22Rv1 (cell line): ENCODE data around the gene ZDHHC8.
"Not testable (repeated sequence)": the region's sequence is repeated elsewhere in the genome, so short reads cannot be mapped to it uniquely, and the experiment has no call there.

Experiments used
- H3K27ac ChIP-seq: fragments of 450-650 bp; 2 replicates; pipeline ENCODE4 v1.5.1; 2017
- CTCF ChIP-seq: fragments of 450-650 bp; IDR thresholded peaks from 2 replicates; pipeline ENCODE4 v1.5.1; 2017; ENCODE audit warnings: mild to moderate bottlenecking
- ZFX ChIP-seq: fragments of 450-650 bp; IDR thresholded peaks from 2 replicates; pipeline ENCODE4 v1.6.1; 2017; ENCODE audit warnings: antibody characterized with exemption, borderline replicate concordance

ZDHHC8 gene

DNA sequence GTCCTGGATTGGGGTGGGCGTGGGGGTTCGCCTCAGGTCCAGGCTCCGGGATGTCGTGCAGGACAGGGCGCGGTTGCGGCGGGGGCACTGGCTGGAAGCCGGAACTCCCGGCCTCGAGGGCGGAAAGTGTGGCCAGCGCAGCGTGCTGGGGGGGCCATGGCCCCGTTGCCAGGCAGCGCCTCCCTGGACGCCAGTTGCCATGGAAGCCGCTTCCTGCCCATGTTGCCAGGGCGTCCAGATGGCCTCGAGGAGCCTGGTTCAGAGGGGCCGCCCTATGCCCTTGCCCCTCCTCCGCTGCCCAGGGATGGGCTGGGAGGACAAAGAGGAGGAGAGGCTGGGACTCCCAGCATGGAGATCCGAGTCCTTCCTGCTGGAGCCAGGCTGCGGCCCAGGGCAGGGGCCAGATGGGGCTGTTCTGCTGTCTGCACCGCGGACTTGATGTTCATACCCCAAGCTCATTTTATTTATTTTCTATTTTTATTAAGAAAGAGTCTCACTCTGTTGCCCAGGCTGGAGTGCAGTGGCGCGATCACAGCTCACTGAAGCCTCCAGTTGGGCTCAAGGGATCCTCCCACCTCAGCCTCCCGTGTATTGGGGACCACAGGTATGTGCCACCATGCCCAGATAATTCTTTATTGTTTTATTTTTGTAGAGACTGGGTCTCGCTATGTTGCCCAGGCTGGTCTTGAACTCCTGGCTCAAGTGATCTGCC is 23.9 kb downstream of the ZDHHC8 start:
- TF ChIP-seq ZFX (no peak), CTCF (no peak)
- no peak overlapping the region for H3K27ac ChIP-seq

- TF ChIP-seq CTCF (no peak), ZFX (no peak)
- no peak overlapping the region for H3K27ac ChIP-seq
Measured at GRCh38 chr22:20156042-20156389, 24.4 kb downstream of the ZDHHC8 start.

DNA sequence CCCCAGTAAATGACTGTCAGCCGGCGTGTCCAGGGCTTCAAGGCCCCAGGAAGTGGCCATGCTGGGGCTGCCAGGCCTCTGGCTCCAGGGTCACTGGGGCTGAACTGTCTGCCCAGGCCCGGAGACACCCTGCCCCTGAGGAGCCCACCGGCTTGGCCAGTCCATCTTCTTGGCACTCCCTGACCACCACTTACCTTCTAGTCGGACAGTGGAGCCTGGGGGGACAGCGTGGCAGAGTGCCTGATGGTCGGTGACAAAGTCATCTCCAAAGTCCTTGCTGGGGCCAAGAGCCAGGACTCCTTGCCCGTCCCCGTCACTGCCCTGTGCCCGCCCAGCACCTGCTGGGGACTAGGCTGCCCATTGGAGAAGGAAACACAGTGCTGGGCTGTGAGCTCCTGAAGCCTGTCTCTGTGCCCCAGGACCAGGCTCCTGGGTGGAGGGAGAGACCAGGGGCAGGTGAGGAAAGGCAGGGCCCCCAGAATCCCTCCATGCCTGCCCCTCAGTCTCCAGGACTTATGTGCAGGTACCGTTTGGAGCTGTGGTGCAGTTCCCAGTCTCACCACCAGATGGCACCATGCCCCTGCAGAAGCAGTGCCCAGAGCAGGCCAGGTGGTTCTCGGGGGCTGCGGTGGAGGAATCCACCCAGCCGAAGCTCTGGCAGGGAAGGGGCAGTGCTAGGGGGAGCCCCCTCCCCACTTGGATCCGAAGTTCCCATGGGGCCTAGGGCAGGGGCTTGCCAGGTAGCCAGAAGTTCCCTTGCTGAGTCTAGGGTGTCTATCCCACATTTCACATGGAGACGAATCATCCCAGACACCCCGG is 25.2 kb downstream of the ZDHHC8 start:
- no peak for TF ChIP-seq ZFX
- TF ChIP-seq CTCF, result peak; percentile 87
- H3K27ac ChIP-seq, result no peak overlapping the region

DNA sequence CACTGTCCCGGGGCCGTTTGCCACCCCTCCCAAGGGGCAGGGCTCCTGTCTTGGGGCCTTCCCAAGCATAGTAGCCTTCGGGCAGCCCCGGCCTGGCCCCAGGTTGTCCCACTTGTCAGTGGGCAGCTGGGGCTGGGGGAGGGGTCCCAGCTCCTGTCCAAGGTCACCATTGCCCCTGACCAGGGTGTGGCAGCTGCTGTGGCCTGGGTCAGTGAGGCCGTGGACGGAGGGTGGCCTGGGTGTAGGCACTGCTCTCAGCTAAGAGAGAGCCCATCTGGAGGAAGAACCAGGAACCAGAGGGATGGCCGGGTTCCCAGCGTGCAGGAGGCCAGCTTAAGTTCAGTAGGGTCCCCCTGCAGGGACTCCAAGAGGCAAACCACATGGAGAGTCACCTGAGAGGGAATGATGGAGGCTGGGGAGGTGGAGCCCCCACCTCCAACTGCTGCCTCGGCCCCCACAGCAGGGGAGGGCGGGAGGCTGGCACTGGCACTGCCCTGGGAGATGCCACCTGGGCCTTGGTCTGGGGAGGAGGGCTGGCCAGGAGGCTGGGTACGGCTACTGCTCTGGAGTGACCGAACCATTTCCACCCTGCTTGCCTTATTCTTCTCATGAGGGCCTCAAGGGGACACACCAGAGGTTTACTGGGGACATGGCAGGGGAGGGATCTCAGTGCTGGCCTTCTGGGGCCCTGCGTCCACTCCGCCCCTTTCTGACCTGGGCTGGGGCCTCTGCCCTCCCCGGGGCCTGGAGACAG is 26.0 kb downstream of the ZDHHC8 start:
- H3K27ac ChIP-seq, result no peak overlapping the region
- TF ChIP-seq ZFX (no peak), CTCF (no peak)

DNA sequence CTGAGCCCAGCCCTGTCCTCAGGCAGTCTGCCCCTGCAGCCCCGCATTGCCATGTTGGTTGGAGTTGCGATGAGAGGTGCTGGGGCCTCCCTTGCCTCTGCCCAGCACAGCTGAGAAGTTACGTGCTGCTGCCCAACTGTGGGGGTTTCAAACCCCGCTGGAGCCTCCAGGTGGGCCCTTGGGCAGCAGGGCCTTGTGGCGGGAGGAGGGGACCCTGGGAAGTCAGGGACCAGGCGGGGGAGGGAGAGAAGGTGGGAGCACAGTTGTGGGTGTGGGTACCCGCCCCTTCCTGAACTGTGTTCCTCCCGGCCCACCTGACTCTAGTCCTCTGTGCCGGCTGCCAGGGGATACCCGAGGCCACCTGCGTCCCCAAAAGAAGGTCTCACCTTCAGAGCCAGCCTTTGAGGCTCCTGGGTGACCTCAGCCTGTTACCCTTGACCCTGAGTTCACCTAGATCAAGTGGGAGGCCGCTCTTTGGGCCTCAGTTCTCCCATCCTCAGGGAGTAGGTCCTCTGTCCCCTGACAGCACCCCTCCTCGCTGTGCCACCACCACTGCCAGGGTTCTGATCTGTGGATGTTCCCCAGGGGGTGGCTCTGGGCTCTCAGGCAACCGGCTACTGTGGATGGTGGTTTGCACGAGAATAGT is 26.9 kb downstream of the ZDHHC8 start:
- H3K27ac ChIP-seq, result no peak overlapping the region
- no peak for TF ChIP-seq ZFX
- no peak for TF ChIP-seq CTCF

- no peak overlapping the region for H3K27ac ChIP-seq
- TF ChIP-seq ZFX (no peak), CTCF (no peak)
Measured at GRCh38 chr22:20159076-20159475, 27.5 kb downstream of the ZDHHC8 start.

- H3K27ac ChIP-seq, result not testable (repeated sequence)
Measured at GRCh38 chr22:20159531-20159930, 27.9 kb downstream of the ZDHHC8 start.
